ENCODE data around the gene XXYLT1. TPM values are rescaled to one million over a fixed set of nuclear protein-coding genes. Genes with fewer than 3 reads are reported as not detected.

Gene XXYLT1
- total and polyA plus RNA-seq, 2 of the 8 experiments (the other 6 are each of a cell fraction or from before 2014, with no cell fraction given): 18.9 to 23.8 TPM

- TF ChIP-seq CHD7 (IDR thresholded peaks at IDR 0.05; ENCODE audit: insufficient replicate concordance, low read length) (no peak), RAD21 (IDR thresholded peaks at IDR 0.05 in 1 of 2, conservative IDR thresholded peaks at IDR 0.05 in 1 of 2; ENCODE audit: low read depth in 2 of 2, low read length in 2 of 2) (no peak), CHD1 (IDR thresholded peaks at IDR 0.05; ENCODE audit: low read depth, low read length) (no peak), MAFK (IDR thresholded peaks at IDR 0.05; ENCODE audit: low read depth, low read length) (no peak), USF2 (IDR thresholded peaks at IDR 0.05; ENCODE audit: low read length) (no peak), CREB1 (IDR thresholded peaks at IDR 0.05) (no peak), NANOG (IDR thresholded peaks at IDR 0.05; ENCODE audit: insufficient read depth, low read depth, low read length, poor library complexity, severe bottlenecking) (no peak), RNF2 (IDR thresholded peaks at IDR 0.05; ENCODE audit: borderline replicate concordance, low read depth, low read length, missing control alignments, poor library complexity, severe bottlenecking) (no peak), POLR2AphosphoS5 (IDR thresholded peaks at IDR 0.05; ENCODE audit: low read depth, low read length) (no peak), BACH1 (IDR thresholded peaks at IDR 0.05; ENCODE audit: low read length) (no peak)
Observed at GRCh38 chr3:195134431-195134830, 136.5 kb downstream of the XXYLT1 start (continued).
